IPS-18c (cell line): ENCODE results near the gene WIF1.

Experiments used
- H3K4me3 ChIP-seq: 2 replicates; pipeline ENCODE4 v1.7.0; 2013; ENCODE audit warnings: low read depth, mild to moderate bottlenecking, low read length, moderate library complexity; ENCODE audit not compliant: insufficient read depth
- H3K9me3 ChIP-seq: one replicate; pipeline ENCODE4 v1.6.1; 2013; ENCODE audit warnings: mild to moderate bottlenecking, low read length, moderate library complexity; ENCODE audit not compliant: control insufficient read depth, insufficient read depth

Gene WIF1

GRCh38 chr12:65121049-65121955 is at the start of gene WIF1:
Gene WIF1, minus strand, starts transcription at chr12:65121305. Its CDS starts 114 bp downstream, at chr12:65121191.
- peak within 1 kb of the TSS; percentile 38 for H3K4me3 ChIP-seq
- H3K9me3 ChIP-seq: no peaks in the 10 kb centered on the region

GRCh38 chr12:65170209-65170881 is 49.2 kb upstream of the WIF1 start:
- Histone ChIP-seq H3K4me3 (peak overlapping the region; percentile 85), H3K9me3 (no peaks in the 10 kb centered on the region)

- Histone ChIP-seq H3K9me3 (no peaks in the 10 kb centered on the region), H3K4me3 (peak within 1 kb of the TSS; percentile 85)
Measured at GRCh38 chr12:65169320-65170208, 48.5 kb upstream of the WIF1 start, which contains the start of gene LEMD3. Gene LEMD3, plus strand, starts transcription at chr12:65169583. Its CDS starts 14 bp downstream, at chr12:65169597.

GRCh38 chr12:65168681-65169319 is 47.7 kb upstream of the WIF1 start:
- peak overlapping the region; percentile 85; the same call in 1 of the 2 replicates for H3K4me3 ChIP-seq
- no peaks in the 10 kb centered on the region for H3K9me3 ChIP-seq

- Histone ChIP-seq H3K9me3 (no peaks in the 10 kb centered on the region), H3K4me3 (no peak overlapping the region)
Measured at GRCh38 chr12:65164774-65165173, 43.7 kb upstream of the WIF1 start.

GRCh38 chr12:65164244-65164643 is 43.1 kb upstream of the WIF1 start:
- H3K4me3 ChIP-seq: no peak overlapping the region
- no peaks in the 10 kb centered on the region for H3K9me3 ChIP-seq

- Histone ChIP-seq H3K4me3 (no peak overlapping the region), H3K9me3 (no peaks in the 10 kb centered on the region)
Measured at GRCh38 chr12:65162609-65163008, 41.5 kb upstream of the WIF1 start.

GRCh38 chr12:65157091-65157490 is 36.0 kb upstream of the WIF1 start:
- H3K4me3 ChIP-seq: no peak overlapping the region

GRCh38 chr12:65156366-65156841 is 35.3 kb upstream of the WIF1 start:
- no peaks in the 10 kb centered on the region for H3K9me3 ChIP-seq
- no peak overlapping the region for H3K4me3 ChIP-seq

More at GRCh38 chr12:65157091-65157490, 36.0 kb upstream of the WIF1 start:
- H3K9me3 ChIP-seq: no peaks in the 10 kb centered on the region

GRCh38 chr12:65155784-65156183 is 34.7 kb upstream of the WIF1 start:
- no peaks in the 10 kb centered on the region for H3K9me3 ChIP-seq
- H3K4me3 ChIP-seq: no peak overlapping the region

- H3K4me3 ChIP-seq: no peak overlapping the region
- no peaks in the 10 kb centered on the region for H3K9me3 ChIP-seq
Measured at GRCh38 chr12:65152596-65152995, 31.5 kb upstream of the WIF1 start.

- Histone ChIP-seq H3K4me3 (no peak overlapping the region), H3K9me3 (no peaks in the 10 kb centered on the region)
Measured at GRCh38 chr12:65152012-65152411, 30.9 kb upstream of the WIF1 start.

GRCh38 chr12:65147312-65147905 is 26.3 kb upstream of the WIF1 start:
- H3K9me3 ChIP-seq: no peaks in the 10 kb centered on the region
- no peak overlapping the region for H3K4me3 ChIP-seq

GRCh38 chr12:65140738-65141137 is 19.6 kb upstream of the WIF1 start:
- H3K9me3 ChIP-seq: no peaks in the 10 kb centered on the region

GRCh38 chr12:65139389-65139788 is 18.3 kb upstream of the WIF1 start:
- Histone ChIP-seq H3K9me3 (no peaks in the 10 kb centered on the region), H3K4me3 (no peak overlapping the region)

More at GRCh38 chr12:65140738-65141137, 19.6 kb upstream of the WIF1 start:
- H3K4me3 ChIP-seq: no peak overlapping the region

- H3K4me3 ChIP-seq: no peak overlapping the region
- H3K9me3 ChIP-seq: no peaks in the 10 kb centered on the region
Measured at GRCh38 chr12:65133879-65134278, 12.8 kb upstream of the WIF1 start.
